K562 (cell line): Measurements from ENCODE around the gene ZDHHC5. TPM values are rescaled to one million over a fixed set of nuclear protein-coding genes. Genes with fewer than 3 reads are reported as not detected.

Source experiments
- JUN ChIP-seq, 2 experiments: sonication (generic) in 1 of 2; formaldehyde crosslinking in 1 of 2; IDR thresholded peaks; 2 replicates each; pipeline versions ENCODE4 v1.6.1 to v1.8.0; 2012 to 2022; ENCODE audit warnings: borderline replicate concordance in 2 of 2, mild to moderate bottlenecking in 2 of 2, improper control_type of control experiment in 1 of 2, low read depth in 1 of 2, low read length in 1 of 2, missing genetic modification reagents in 1 of 2
- KHSRP ChIP-seq: fragments of 450-650 bp; IDR thresholded peaks from 2 replicates; pipeline ENCODE4 v1.6.1; 2017
- KLF10 ChIP-seq: fragments of 250-450 bp; sonication (Bioruptor Pico); IDR thresholded peaks from 2 replicates; pipeline ENCODE4 v1.6.1; 2021; ENCODE audit warnings: matching md5 sums
- L3MBTL2 ChIP-seq: fragments of 450-650 bp; IDR thresholded peaks from 2 replicates; pipeline ENCODE4 v1.6.1; 2016; ENCODE audit warnings: mild to moderate bottlenecking, moderate library complexity
- POLR3A ChIP-seq: IDR thresholded peaks from 2 replicates; pipeline ENCODE4 v1.6.1; 2011; ENCODE audit warnings: borderline replicate concordance, mild to moderate bottlenecking, moderate library complexity; ENCODE audit not compliant: insufficient read length, insufficient read depth; ENCODE audit errors: extremely low read depth
- PRMT5 ChIP-seq: sonication (generic); formaldehyde crosslinking; IDR thresholded peaks from 2 replicates; pipeline ENCODE4 v1.5.0; 2020; ENCODE audit warnings: missing genetic modification reagents
- RBFOX2 ChIP-seq: fragments of 200-400 bp; formaldehyde crosslinking; IDR thresholded peaks from 2 replicates; pipeline ENCODE4 v1.6.1; 2017; ENCODE audit warnings: low read depth, mild to moderate bottlenecking, low read length, moderate library complexity
- SIN3B ChIP-seq: fragments of 450-650 bp; IDR thresholded peaks from 2 replicates; pipeline ENCODE4 v1.6.1; 2017; ENCODE audit warnings: low read depth, mild to moderate bottlenecking, moderate library complexity
- SRF ChIP-seq, 2 experiments: fragments of 250-450, 450-650 bp in 1 of 2; sonication (Bioruptor Pico) in 1 of 2; sonication (generic) in 1 of 2; formaldehyde crosslinking; IDR thresholded peaks; 2 replicates each; pipeline versions ENCODE4 v1.5.0 to v1.5.1; 2020 to 2022; ENCODE audit warnings: mild to moderate bottlenecking in 1 of 2, missing genetic modification reagents in 1 of 2
- STAT5B ChIP-seq: fragments of 250-450 bp; sonication (Bioruptor Pico); IDR thresholded peaks from 2 replicates; pipeline ENCODE4 v1.8.0; 2021; ENCODE audit warnings: mild to moderate bottlenecking, inconsistent platforms
- TRIM24 ChIP-seq, 2 experiments: fragments of 450-650 bp; IDR thresholded peaks; 2 replicates each; pipeline ENCODE4 v1.6.1; 2016
- USF1 ChIP-seq: sonication (generic); formaldehyde crosslinking; IDR thresholded peaks from 2 replicates; pipeline ENCODE4 v1.9.0; 2022; ENCODE audit warnings: mild to moderate bottlenecking, missing genetic modification reagents
- ZFP30 ChIP-seq: fragments of 250-450 bp; sonication (Bioruptor Pico); IDR thresholded peaks from 2 replicates; pipeline ENCODE4 v1.8.0; 2022; ENCODE audit warnings: moderate library complexity, mild to moderate bottlenecking, inconsistent platforms, borderline replicate concordance
- ZNF143 ChIP-seq: sonication (generic); formaldehyde crosslinking; IDR thresholded peaks from 2 replicates; pipeline ENCODE4 v1.9.0; 2022; ENCODE audit warnings: mild to moderate bottlenecking, missing genetic modification reagents
- ZNF3 ChIP-seq: fragments of 250-450 bp; sonication (Bioruptor Pico); IDR thresholded peaks from 2 replicates; pipeline ENCODE4 v1.5.0; 2021; ENCODE audit warnings: mild to moderate bottlenecking, moderate library complexity
- ZNF324 ChIP-seq: fragments of 250-450 bp; sonication (Bioruptor Pico); IDR thresholded peaks from 2 replicates; pipeline ENCODE4 v1.4.0; 2020; ENCODE audit warnings: mild to moderate bottlenecking
- ZNF354B ChIP-seq: fragments of 250-450 bp; sonication (Bioruptor Pico); IDR thresholded peaks from 2 replicates; pipeline ENCODE4 v1.4.0; 2020
- ZNF408 ChIP-seq: fragments of 250-450 bp; sonication (Bioruptor Pico); IDR thresholded peaks from 2 replicates; pipeline ENCODE4 v1.4.0; 2020; ENCODE audit warnings: low read depth, mild to moderate bottlenecking, moderate library complexity
- ZNF589 ChIP-seq: fragments of 200-800 bp; sonication (Bioruptor generic); IDR thresholded peaks from 2 replicates; pipeline ENCODE4 v1.6.1; 2016; ENCODE audit warnings: low read depth, missing genetic modification characterization, missing compliant biosample characterization
- ZNF764 ChIP-seq: fragments of 250-450 bp; sonication (Bioruptor Pico); IDR thresholded peaks from 2 replicates; pipeline ENCODE4 v1.4.0; 2020; ENCODE audit warnings: low read depth, mild to moderate bottlenecking, moderate library complexity
- polyA plus RNA-seq, 8 experiments: library from polyadenylated mRNA; depleted of rRNA in 4 of 8; stranded (reverse) in 5 of 8; unstranded in 3 of 8; fragments of >200 nt; fragmentation: Nextera tagmentation in 2 of 8; fragmentation: Illumina TruSeq in 1 of 8; extraction: Ambion mirVana in 2 of 8; extraction: Trizol in 1 of 8; gene quantifications; 2 replicates each; pipeline versions ENCODE4 v1.2.1 to v1.2.3, GENCODE V29; 2011 to 2014; ENCODE audit warnings: inconsistent platforms in 1 of 8, missing spikeins in 1 of 8
- total RNA-seq, 7 experiments: library from RNA; depleted of rRNA in 6 of 7; stranded (reverse); fragments of >200 nt in 6 of 7; fragmentation: Illumina TruSeq in 2 of 7; extraction: Trizol in 2 of 7; gene quantifications; 2 replicates each; pipeline versions ENCODE4 v1.2.1 to v1.2.3, GENCODE V29; 2011 to 2021; ENCODE audit warnings: low replicate concordance in 1 of 7

The ZDHHC5 gene
- total and polyA plus RNA-seq, 9 of the 15 experiments (the other 6 are each of a cell fraction or from before 2014, with no cell fraction given): 3.8 to 64.2 (median 35.9) TPM

GRCh38 chr11:57657194-57658022, 10.5 kb upstream of the ZDHHC5 start, which contains the start of gene CLP1 (continued):
- TF ChIP-seq USF1 (CRISPR knock-in tag) (peak; percentile 73), SRF (CRISPR knock-in tag; IDR thresholded peaks at IDR 0.05) (peak in 1 of 2 experiments; percentile 73; a peak in 2 of 4 replicates), ZFP30 (CRISPR knock-in tag) (no peak), KHSRP (no peak), ZNF354B (CRISPR knock-in tag) (no peak), ZNF589 (peak; percentile 80; the same call in 1 of the 2 replicates), ZNF324 (CRISPR knock-in tag) (0 out of 2 replicates have a peak, but pooled peaks have one; percentile 19), L3MBTL2 (peak; percentile 86), ZNF3 (CRISPR knock-in tag) (no peak), TRIM24 (IDR thresholded peaks at IDR 0.05) (no peak), POLR3A (no peak), PRMT5 (no peak), SIN3B (peak; percentile 47; the same call in 1 of the 2 replicates), KLF10 (CRISPR knock-in tag) (no peak), ZNF408 (no peak), ZNF143 (CRISPR knock-in tag) (peak; percentile 98), ZNF764 (CRISPR knock-in tag) (no peak), RBFOX2 (peak; percentile 83), JUN (IDR thresholded peaks at IDR 0.05; ENCODE audit: borderline replicate concordance, low read depth, low read length) (peak; percentile 64; the same call in 1 of the 2 replicates), JUN (CRISPR knock-in tag; IDR thresholded peaks at IDR 0.05; ENCODE audit: borderline replicate concordance) (no peak; the same call in 1 of the 2 replicates), STAT5B (no peak)
